GM12874 (cell line): Measurements from ENCODE around the gene ADARB2.

ENCODE experiments used
- TF ChIP-seq, protein P1 (sequence below): IDR thresholded peaks from 2 replicates; pipeline ENCODE4 v1.5.1; 2011; ENCODE audit warnings: low read depth, mild to moderate bottlenecking, control low read depth, low read length, moderate library complexity; ENCODE audit not compliant: insufficient read depth

The ADARB2 gene

DNA sequence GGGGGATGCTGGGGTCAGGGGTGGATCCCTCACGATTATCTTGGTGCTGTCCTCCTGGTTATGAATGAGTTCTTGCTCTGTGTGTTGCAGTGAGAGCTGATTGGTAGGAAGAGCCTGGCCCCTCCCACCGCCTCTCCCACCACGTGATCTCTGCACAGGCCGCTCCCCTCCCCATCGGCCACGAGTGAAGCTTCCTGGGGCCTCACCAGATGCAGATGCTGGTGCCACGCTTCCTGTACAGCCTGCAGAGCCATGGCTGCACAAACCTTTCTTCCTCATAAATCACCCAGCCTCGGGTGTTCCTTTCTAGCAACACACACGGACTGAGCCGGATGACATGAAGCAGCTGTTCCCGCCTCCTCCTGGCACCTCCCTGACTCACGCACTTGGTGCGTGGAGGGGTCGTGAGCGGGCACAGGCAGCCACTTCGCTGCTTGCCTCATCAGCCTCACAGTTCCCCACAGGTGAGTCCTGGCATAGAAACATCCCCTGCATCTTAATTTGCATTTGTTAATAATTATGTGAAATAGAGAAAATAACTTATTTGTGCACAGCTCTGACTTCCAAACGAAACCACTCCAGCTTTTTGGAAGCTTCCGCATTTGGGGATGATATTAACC, 210.8 kb downstream of the ADARB2 start:
- TF ChIP-seq, protein P1, sequence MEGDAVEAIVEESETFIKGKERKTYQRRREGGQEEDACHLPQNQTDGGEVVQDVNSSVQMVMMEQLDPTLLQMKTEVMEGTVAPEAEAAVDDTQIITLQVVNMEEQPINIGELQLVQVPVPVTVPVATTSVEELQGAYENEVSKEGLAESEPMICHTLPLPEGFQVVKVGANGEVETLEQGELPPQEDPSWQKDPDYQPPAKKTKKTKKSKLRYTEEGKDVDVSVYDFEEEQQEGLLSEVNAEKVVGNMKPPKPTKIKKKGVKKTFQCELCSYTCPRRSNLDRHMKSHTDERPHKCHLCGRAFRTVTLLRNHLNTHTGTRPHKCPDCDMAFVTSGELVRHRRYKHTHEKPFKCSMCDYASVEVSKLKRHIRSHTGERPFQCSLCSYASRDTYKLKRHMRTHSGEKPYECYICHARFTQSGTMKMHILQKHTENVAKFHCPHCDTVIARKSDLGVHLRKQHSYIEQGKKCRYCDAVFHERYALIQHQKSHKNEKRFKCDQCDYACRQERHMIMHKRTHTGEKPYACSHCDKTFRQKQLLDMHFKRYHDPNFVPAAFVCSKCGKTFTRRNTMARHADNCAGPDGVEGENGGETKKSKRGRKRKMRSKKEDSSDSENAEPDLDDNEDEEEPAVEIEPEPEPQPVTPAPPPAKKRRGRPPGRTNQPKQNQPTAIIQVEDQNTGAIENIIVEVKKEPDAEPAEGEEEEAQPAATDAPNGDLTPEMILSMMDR = no peak

DNA sequence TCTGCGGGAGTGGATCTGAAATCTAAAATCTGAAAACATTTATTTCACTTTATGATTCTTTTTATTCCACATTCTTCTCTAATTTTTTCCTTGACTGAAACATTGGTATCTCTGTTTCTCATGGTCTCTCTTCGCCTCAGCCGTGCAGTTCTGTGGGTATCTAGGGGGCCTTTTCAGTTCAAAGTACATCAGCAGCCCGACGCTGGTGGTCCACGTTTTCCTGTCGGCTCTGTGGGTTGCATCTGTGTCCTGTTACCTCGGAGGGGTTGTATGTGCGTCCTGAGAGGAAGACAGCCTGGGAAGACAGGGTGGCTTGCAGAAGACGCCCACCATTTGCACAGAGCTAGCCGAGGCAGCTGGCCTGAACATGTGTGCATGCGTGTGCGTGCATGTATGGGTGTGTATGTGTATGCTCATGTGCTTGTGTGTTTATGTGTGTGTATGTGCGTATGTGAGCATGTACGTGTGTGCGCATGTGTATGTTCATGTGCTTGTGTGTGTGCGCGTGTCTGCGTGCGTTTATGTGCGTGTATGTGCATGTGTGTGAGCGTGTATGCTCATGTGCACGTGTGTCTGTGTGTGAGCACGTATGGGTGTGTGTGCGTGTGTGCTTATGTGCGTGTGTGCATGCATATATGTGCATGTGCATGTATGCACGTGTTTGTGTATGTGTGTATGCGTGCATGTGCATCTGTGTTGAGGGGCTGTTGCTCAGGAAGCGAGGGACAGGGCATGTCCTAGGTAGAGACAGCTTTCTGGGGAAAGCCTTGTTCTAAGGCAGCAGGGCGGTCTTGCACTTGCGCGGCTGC, 211.8 kb downstream of the ADARB2 start:
- TF ChIP-seq, protein P1 = no peak

DNA sequence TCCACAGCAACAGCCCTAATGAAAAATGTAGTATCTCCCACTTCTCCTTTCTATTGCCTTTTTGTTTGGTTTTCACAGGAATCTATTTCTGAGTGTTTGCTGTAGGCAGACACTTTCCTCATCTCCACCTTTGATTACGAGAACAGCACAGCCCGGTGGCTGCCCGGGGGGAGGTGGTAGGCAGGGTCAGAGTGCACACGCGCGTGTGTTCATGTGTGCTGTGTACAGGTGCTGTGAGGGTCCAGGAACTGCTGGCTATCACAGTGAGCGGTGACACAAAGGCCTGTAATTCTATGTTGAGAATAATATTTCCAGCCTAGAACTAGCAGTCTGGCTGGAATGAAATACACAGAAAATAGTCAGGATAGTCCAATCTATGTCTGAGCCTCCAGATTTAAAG, 212.8 kb downstream of the ADARB2 start:
- TF ChIP-seq, protein P1 = no peak

DNA sequence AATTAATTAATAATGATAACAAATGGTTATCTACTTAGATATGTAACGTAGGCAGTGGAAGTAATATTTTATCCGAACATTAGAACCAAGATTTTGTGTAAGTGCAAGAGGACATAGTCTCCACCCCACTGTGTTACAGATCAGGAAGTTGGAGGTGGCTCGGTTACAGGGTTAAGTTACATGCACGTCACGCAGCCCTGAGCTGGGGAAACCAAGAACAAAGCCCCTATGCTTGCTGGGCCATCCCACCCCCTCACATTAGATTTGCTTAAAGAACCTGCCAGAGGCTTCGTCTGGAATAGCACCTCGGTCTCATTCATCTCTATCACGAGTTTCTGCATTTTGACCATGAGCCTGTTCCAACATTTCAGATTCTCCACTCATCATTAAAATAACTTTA, 214.1 kb downstream of the ADARB2 start:
- TF ChIP-seq, protein P1 = no peak

DNA sequence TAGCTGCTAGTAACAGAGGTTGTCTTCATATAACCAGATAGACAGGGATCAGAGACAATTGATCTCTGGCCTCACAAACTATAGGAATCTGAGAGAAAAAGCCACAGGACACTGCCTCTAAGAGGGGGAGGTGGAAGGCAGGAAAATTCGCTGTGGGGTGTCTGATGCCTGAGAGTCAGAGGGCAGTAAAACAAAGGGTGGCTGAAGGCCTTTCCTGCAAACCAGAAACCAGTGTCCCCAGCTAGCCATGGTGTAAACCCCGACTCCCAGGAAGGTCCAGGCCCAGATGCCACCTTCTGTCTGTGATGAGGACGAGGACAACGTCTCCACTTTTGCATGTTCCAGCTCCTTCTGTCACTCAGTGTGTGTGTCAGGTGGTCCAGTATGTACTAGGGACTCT, 215.1 kb downstream of the ADARB2 start:
- TF ChIP-seq, protein P1 = no peak

DNA sequence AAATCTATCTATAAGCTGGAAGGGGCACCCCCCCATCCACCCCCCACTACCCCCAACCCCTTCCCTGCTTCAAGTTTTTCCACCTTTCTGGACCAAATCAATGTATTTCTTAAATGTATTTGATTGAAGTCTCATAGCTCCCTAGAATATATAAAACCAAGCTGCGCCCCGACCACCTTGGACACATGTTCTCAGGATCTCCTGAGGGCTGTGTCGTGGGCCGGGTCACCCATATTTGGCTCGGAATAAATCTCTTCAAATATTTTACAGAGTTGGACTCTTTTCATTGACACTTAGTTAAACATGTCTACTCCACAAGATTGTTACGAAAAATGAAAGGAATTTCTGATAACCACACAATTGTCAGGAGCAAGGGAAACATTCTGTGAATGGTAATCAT, 215.6 kb downstream of the ADARB2 start:
- TF ChIP-seq, protein P1 = no peak

DNA sequence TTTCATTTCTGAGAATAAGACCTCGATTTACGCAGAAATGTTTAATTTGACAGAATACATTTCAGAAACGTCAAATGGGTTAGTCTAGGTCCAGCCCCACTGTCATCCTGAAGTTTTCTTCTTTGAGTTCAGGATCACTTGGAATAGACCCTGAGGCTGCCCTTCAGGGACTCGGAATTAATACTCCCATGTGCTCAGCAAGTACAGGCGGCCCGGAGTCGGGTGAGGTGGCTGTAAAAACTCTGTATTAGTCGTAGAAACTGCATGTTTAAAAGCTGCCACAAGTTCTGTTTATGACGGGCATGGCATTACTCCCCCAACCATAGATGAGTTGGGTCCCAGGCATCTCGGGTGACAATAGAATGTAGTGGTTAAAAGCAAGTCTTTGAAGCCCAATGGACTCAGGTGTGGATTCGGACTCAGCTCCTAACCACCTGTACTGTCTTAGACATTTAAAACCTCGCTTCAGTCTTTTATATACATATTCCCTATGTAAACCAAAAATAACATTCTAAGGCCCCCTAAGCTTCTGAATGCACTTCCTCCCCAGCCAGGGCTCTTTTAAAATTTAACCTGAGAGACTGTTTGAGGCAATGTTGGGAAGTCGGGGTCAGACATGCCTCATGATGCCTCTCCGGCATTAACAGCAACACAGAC, 216.3 kb downstream of the ADARB2 start:
- TF ChIP-seq, protein P1 = no peak
